GM12878 (cell line): Measurements from ENCODE around the gene TCF7L2. TPM values are rescaled to one million over a fixed set of nuclear protein-coding genes. Genes with fewer than 3 reads are reported as not detected.

ENCODE experiments used
- ATAC-seq: fragments of 200-7000 bp; cut with Tn5 transposase; 3 replicates; pipeline ENCODE4 v1.9.1; 2020; ENCODE audit warnings: mild to moderate bottlenecking, moderate library complexity
- BruUV-seq: library from RNA; stranded (reverse); fragments of 400-500 nt; replicated peaks from 2 replicates; lab custom pipeline; 2021; lab: Mats Ljungman, UMichigan
- CTCF ChIA-PET: fragments of 300-600 bp; sonication (Branson Sonifier 250); formaldehyde crosslinking; extraction: SDS; loops from one replicate; lab custom pipeline; 2021; ENCODE audit warnings: inconsistent platforms; lab: Yijun Ruan, JAX
- POLR2A ChIA-PET: fragments of 350-600 bp; formaldehyde crosslinking; extraction: SDS; loops from one replicate; lab custom pipeline; 2021; ENCODE audit warnings: inconsistent platforms; lab: Charles Lee
- RAD21 ChIA-PET: fragments of 300-600 bp; sonication (Branson Sonifier 250); formaldehyde crosslinking; loops from one replicate; lab custom pipeline; 2023; ENCODE audit warnings: antibody characterized with exemption; ENCODE audit not compliant: unreplicated experiment; lab: Charles Lee
- SMC1A ChIA-PET: fragments of 300-600 bp; sonication (Branson Sonifier 250); formaldehyde crosslinking; loops from one replicate; lab custom pipeline; 2023; ENCODE audit not compliant: unreplicated experiment, uncharacterized antibody; lab: Charles Lee
- DNase-seq: peaks from one replicate; pipeline ENCODE4 v3.0.0-alpha.2; 2011; ENCODE audit warnings: low read depth, low spot score
- FAIRE-seq: peaks from 3 replicates; lab custom pipeline; 2011; peaks lifted over from hg19 to GRCh38; lab: Jason Lieb, UNC
- H2AFZ ChIP-seq: 2 replicates; pipeline ENCODE4 v1.6.0; 2011; ENCODE audit warnings: low read depth, low read length, control low read depth; ENCODE audit not compliant: control insufficient read depth
- H3K27ac ChIP-seq: 2 replicates; pipeline ENCODE4 v1.5.1; 2011; ENCODE audit warnings: control low read depth; ENCODE audit not compliant: control insufficient read depth, insufficient read depth
- H3K27me3 ChIP-seq, 2 experiments: replicated peaks in 1 of 2; 2 replicates each; pipeline versions ENCODE4 v1.6.0 to v1.6.1; 2011; ENCODE audit warnings: low read length in 1 of 2; ENCODE audit not compliant: control insufficient read depth in 2 of 2, insufficient read depth in 2 of 2
- H3K36me3 ChIP-seq, 2 experiments: 2 replicates each; pipeline ENCODE4 v1.5.1; 2011; ENCODE audit warnings: low read length in 1 of 2; ENCODE audit not compliant: control insufficient read depth in 2 of 2, insufficient read depth in 2 of 2
- H3K4me1 ChIP-seq: 2 replicates; pipeline ENCODE4 v1.6.1; 2011; ENCODE audit warnings: mild to moderate bottlenecking, low read length, moderate library complexity, mixed read lengths; ENCODE audit not compliant: control insufficient read depth, insufficient read depth
- H3K4me2 ChIP-seq: 2 replicates; pipeline ENCODE4 v1.6.0; 2011; ENCODE audit warnings: control low read depth; ENCODE audit not compliant: control insufficient read depth, insufficient read depth
- H3K4me3 ChIP-seq: fragments of 200-600 bp; sonication (generic); 2 replicates; pipeline ENCODE4 v1.5.1; 2016
- H3K79me2 ChIP-seq: 2 replicates; pipeline ENCODE4 v1.6.0; 2011; ENCODE audit warnings: low read length; ENCODE audit not compliant: control insufficient read depth, insufficient read depth
- H3K9ac ChIP-seq: 2 replicates; pipeline ENCODE4 v1.8.0; 2011; ENCODE audit warnings: low read length, control low read depth, mixed read lengths; ENCODE audit not compliant: control insufficient read depth, insufficient read depth
- H3K9me3 ChIP-seq: replicated peaks from 3 replicates; pipeline ENCODE4 v1.5.1; 2011; ENCODE audit warnings: mild to moderate bottlenecking, low read length; ENCODE audit not compliant: control insufficient read depth, insufficient read depth
- H4K20me1 ChIP-seq: 2 replicates; pipeline ENCODE4 v1.6.0; 2011; ENCODE audit not compliant: control insufficient read depth, insufficient read depth
- CBFB ChIP-seq: IDR thresholded peaks from 2 replicates; pipeline ENCODE4 v1.6.1; 2016; ENCODE audit warnings: antibody characterized with exemption, low read depth
- CBX3 ChIP-seq: fragments of 200-600 bp; sonication (generic); IDR thresholded peaks from 2 replicates; pipeline ENCODE4 v1.6.1; 2016; ENCODE audit warnings: low read depth, borderline replicate concordance
- CHD1 ChIP-seq: IDR thresholded peaks from 2 replicates; pipeline ENCODE4 v1.6.1; 2012; ENCODE audit warnings: low read depth, low read length, improper control_type of control experiment
- KDM1A ChIP-seq: fragments of 200-600 bp; sonication (generic); IDR thresholded peaks from 2 replicates; pipeline ENCODE4 v1.6.1; 2016; ENCODE audit warnings: borderline replicate concordance
- MLLT1 ChIP-seq: fragments of 450-650 bp; IDR thresholded peaks from 2 replicates; pipeline ENCODE4 v1.6.1; 2016; ENCODE audit warnings: mild to moderate bottlenecking
- NR2F1 ChIP-seq: fragments of 450-650 bp; conservative IDR thresholded peaks from 2 replicates; pipeline ENCODE4 v1.6.1; 2017; ENCODE audit warnings: mild to moderate bottlenecking
- SKIL ChIP-seq: fragments of 450-650 bp; IDR thresholded peaks from 2 replicates; pipeline ENCODE4 v1.6.1; 2017; ENCODE audit warnings: mild to moderate bottlenecking, low read depth, inconsistent platforms; ENCODE audit not compliant: poor library complexity, severe bottlenecking
- SP1 ChIP-seq: IDR thresholded peaks from one replicate; pipeline ENCODE4 v1.6.1; 2011; ENCODE audit warnings: low read depth, low read length
- TCF7 ChIP-seq: IDR thresholded peaks from 2 replicates; pipeline ENCODE4 v1.6.1; 2014; ENCODE audit warnings: antibody characterized with exemption, borderline replicate concordance
- WGBS: methylation state at CpG from one replicate; pipeline ENCODE4 v1.1.6; 2016; ENCODE audit warnings: low lambda C conversion rate; ENCODE audit not compliant: insufficient replicate concordance, insufficient coverage; ENCODE audit errors: missing lambda C conversion rate; 5-methylcytosine and 5-hydroxymethylcytosine counted together
- in situ Hi-C: fragments of 300-500 bp; cut with MboI; formaldehyde crosslinking; loops from 9 replicates; pipeline ENCODE4 v1.14.3; 2018; ENCODE audit warnings: mixed read lengths
- intact Hi-C: fragments of 100-400 bp; cut with micrococcal nuclease; formaldehyde crosslinking; loops from one replicate; pipeline ENCODE4 v1.14.2; 2022; ENCODE audit not compliant: unreplicated experiment
- polyA plus RNA-seq, 11 experiments: library from polyadenylated mRNA; depleted of rRNA in 4 of 11; unstranded in 6 of 11; stranded (reverse) in 5 of 11; fragments of >200 nt; fragmentation: Nextera tagmentation in 4 of 11; fragmentation: Illumina TruSeq in 1 of 11; extraction: Ambion mirVana in 4 of 11; extraction: Trizol in 1 of 11; gene quantifications; 1 replicate in 1 of 11; 2 replicates in 10 of 11; pipeline versions ENCODE4 v1.2.1 to v1.2.3, GENCODE V29; 2011 to 2016; ENCODE audit warnings: inconsistent platforms in 2 of 11, missing spikeins in 2 of 11, low read depth in 1 of 11
- total RNA-seq, 4 experiments: library from RNA; depleted of rRNA in 3 of 4; stranded (reverse); fragments of >200 nt in 3 of 4; fragmentation: Illumina TruSeq in 1 of 4; extraction: Trizol in 1 of 4; gene quantifications; 2 replicates each; pipeline versions ENCODE4 v1.2.1 to v1.2.3, GENCODE V29; 2013 to 2021

TCF7L2 gene
- total and polyA plus RNA-seq, 10 of the 15 experiments (the other 5 are each of a cell fraction or from before 2014, with no cell fraction given), result 0.02 to 1.1 (median 0.35) TPM; not detected in 4

- in situ Hi-C loops, result no loop called here
Measured at GRCh38 chr10:113124724-113125123, 174.7 kb downstream of the TCF7L2 start.

More at GRCh38 chr10:113124724-113125123, 174.7 kb downstream of the TCF7L2 start:
- FAIRE-seq (no peak), ATAC-seq (no peak), DNase-seq (no peak)
- Histone ChIP-seq H3K27ac (no peak overlapping the region), H3K4me1 (no peaks in the 10 kb centered on the region), H3K27me3 (peaks cover 0 to 5% of the 10 kb centered on the region in 2 experiments; a peak in 2 of 4 replicates), H3K4me3 (no peak overlapping the region), H3K36me3 (no peaks in the 10 kb centered on the region), H3K9me3 (no peaks in the 10 kb centered on the region), H3K79me2 (no peaks in the 10 kb centered on the region), H2AFZ (no peak overlapping the region), H3K9ac (no peak overlapping the region), H4K20me1 (no peaks in the 10 kb centered on the region), H3K4me2 (no peak overlapping the region)
- TF ChIP-seq SP1, result no peak
- TF ChIP-seq NR2F1, result no peak
- TF ChIP-seq TCF7, result no peak
- TF ChIP-seq MLLT1, result no peak
- no peak for TF ChIP-seq CBFB
- no peak for TF ChIP-seq CBX3
- no peak for TF ChIP-seq SKIL
- no peak for TF ChIP-seq KDM1A
- no peak for TF ChIP-seq CHD1
- ChIA-PET POLR2A (no interaction called here), CTCF (no interaction called here), SMC1A (no interaction called here), RAD21 (no interaction called here)
- intact Hi-C loops, result loop anchor here (5.0 kb wide), 1 partner anchor 402 kb away; no protein-coding TSS in a partner anchor
- BruUV-seq, result no TSS peak
- 75% methylated on average over 11 of the region's 11 CpGs for WGBS
